Loucy (cell line): ENCODE measurements around the gene FRAS1.
A peak's percentile ranks its signal among the peaks of the same experiment; 100 is the strongest.

Experiments used
- H2AFZ ChIP-seq: fragments of 200-600 bp; sonication (generic); 2 replicates; pipeline ENCODE4 v1.6.0; 2016; ENCODE audit warnings: antibody characterized with exemption, mild to moderate bottlenecking, low read length, moderate library complexity
- H3F3A ChIP-seq: fragments of 200-600 bp; 2 replicates; pipeline ENCODE4 v1.6.0; 2016; ENCODE audit warnings: antibody characterized with exemption, low read depth, mild to moderate bottlenecking
- H3K27me3 ChIP-seq: fragments of 200-600 bp; sonication (generic); 2 replicates; pipeline ENCODE4 v1.6.1; 2014; ENCODE audit warnings: low read length, mild to moderate bottlenecking; ENCODE audit not compliant: insufficient read depth, poor library complexity, severe bottlenecking
- H3K36me3 ChIP-seq: fragments of 200-600 bp; sonication (generic); 2 replicates; pipeline ENCODE4 v1.6.1; 2016; ENCODE audit warnings: low read length; ENCODE audit not compliant: insufficient read depth
- H3K4me1 ChIP-seq: fragments of 200-600 bp; sonication (generic); 2 replicates; pipeline ENCODE4 v1.5.1; 2014; ENCODE audit warnings: low read length, mild to moderate bottlenecking; ENCODE audit not compliant: insufficient read depth, poor library complexity, severe bottlenecking
- H3K4me2 ChIP-seq: fragments of 200-600 bp; sonication (generic); 2 replicates; pipeline ENCODE4 v1.6.0; 2014; ENCODE audit warnings: antibody characterized with exemption, low read length, low read depth, mild to moderate bottlenecking; ENCODE audit not compliant: poor library complexity, severe bottlenecking
- H3K4me3 ChIP-seq: fragments of 200-600 bp; sonication (generic); 2 replicates; pipeline ENCODE4 v1.5.1; 2014; ENCODE audit warnings: low read length, mild to moderate bottlenecking, mixed read lengths; ENCODE audit not compliant: poor library complexity, severe bottlenecking
- H3K79me2 ChIP-seq: fragments of 200-600 bp; sonication (generic); 2 replicates; pipeline ENCODE4 v1.6.1; 2014; ENCODE audit warnings: low read length; ENCODE audit not compliant: insufficient read depth
- H3K9ac ChIP-seq: fragments of 200-600 bp; sonication (generic); 2 replicates; pipeline ENCODE4 v1.6.0; 2014; ENCODE audit warnings: mild to moderate bottlenecking, low read depth, low read length, moderate library complexity; ENCODE audit not compliant: poor library complexity, severe bottlenecking
- H3K9me2 ChIP-seq: fragments of 200-600 bp; sonication (generic); replicated peaks from 2 replicates; pipeline ENCODE4 v1.6.1; 2016; ENCODE audit warnings: low read depth, low read length, mixed read lengths
- H3K9me3 ChIP-seq: fragments of 200-600 bp; sonication (generic); 2 replicates; pipeline ENCODE4 v1.6.1; 2014; ENCODE audit warnings: mild to moderate bottlenecking, antibody characterized with exemption, low read length, low read depth; ENCODE audit not compliant: insufficient read depth
- H4K20me1 ChIP-seq: fragments of 200-600 bp; sonication (generic); 2 replicates; pipeline ENCODE4 v1.6.0; 2014; ENCODE audit warnings: antibody characterized with exemption, low read length, mild to moderate bottlenecking; ENCODE audit not compliant: insufficient read depth, poor library complexity, severe bottlenecking
- EZH2phosphoT487 ChIP-seq: fragments of 200-600 bp; IDR thresholded peaks from 2 replicates; pipeline ENCODE4 v1.6.1; 2018; ENCODE audit warnings: antibody characterized with exemption, mild to moderate bottlenecking, moderate library complexity, borderline replicate concordance
- TF ChIP-seq, protein P1 (sequence below): fragments of 200-600 bp; sonication (generic); conservative IDR thresholded peaks from 2 replicates; pipeline ENCODE4 v1.5.1; 2014; ENCODE audit warnings: mild to moderate bottlenecking, antibody characterized with exemption, low read length

FRAS1 gene

DNA sequence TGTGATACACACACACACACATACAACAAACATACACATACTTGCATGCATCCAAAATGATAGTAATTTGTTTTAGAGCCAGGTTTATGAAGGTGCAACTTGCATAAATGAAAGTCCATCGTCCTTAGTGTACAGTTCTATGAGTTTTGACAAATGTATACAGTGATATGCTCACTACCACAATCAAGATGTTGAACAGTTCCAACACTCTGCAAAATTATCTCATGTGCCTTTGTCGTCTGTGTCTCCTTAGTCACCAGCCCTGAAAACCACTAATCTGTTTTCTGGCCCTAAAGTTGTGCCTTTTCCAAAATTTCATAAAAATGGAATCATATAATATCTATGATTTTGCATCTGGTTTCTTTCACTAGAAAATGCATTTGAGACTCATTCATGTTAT lies 426.7 kb downstream of the FRAS1 start:
- TF ChIP-seq, protein P1, sequence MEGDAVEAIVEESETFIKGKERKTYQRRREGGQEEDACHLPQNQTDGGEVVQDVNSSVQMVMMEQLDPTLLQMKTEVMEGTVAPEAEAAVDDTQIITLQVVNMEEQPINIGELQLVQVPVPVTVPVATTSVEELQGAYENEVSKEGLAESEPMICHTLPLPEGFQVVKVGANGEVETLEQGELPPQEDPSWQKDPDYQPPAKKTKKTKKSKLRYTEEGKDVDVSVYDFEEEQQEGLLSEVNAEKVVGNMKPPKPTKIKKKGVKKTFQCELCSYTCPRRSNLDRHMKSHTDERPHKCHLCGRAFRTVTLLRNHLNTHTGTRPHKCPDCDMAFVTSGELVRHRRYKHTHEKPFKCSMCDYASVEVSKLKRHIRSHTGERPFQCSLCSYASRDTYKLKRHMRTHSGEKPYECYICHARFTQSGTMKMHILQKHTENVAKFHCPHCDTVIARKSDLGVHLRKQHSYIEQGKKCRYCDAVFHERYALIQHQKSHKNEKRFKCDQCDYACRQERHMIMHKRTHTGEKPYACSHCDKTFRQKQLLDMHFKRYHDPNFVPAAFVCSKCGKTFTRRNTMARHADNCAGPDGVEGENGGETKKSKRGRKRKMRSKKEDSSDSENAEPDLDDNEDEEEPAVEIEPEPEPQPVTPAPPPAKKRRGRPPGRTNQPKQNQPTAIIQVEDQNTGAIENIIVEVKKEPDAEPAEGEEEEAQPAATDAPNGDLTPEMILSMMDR, result no peak
- TF ChIP-seq EZH2phosphoT487, result no peak
- Histone ChIP-seq H3F3A (no peaks in the 10 kb centered on the region), H3K27me3 (no peaks in the 10 kb centered on the region), H3K4me3 (no peak overlapping the region), H3K36me3 (no peaks in the 10 kb centered on the region), H3K79me2 (no peaks in the 10 kb centered on the region), H3K4me2 (no peak overlapping the region), H4K20me1 (no peaks in the 10 kb centered on the region), H3K9ac (no peak overlapping the region), H2AFZ (no peak overlapping the region), H3K4me1 (peaks cover 38% of the 10 kb centered on the region), H3K9me3 (no peaks in the 10 kb centered on the region), H3K9me2 (no peaks in the 10 kb centered on the region)

DNA sequence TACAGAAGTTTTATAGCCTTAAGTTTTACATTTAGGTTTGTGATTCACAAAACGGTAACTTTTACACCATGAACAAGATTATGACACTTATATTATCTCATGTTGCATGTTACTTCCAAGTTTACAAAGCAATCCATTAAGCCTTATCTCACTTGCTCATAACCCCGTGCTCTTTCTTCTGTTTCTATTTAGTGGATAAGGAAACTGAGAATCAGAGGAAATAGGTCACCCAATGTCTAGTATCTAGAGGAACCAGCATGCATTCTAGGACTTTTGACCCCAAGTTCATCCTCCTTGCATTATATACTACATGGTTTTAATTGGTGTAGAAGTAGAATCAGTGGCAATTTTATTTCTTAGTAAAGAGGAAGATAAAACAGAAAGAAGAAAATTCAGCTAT lies 427.5 kb downstream of the FRAS1 start:
- H4K20me1 ChIP-seq, result no peaks in the 10 kb centered on the region
- no peak for TF ChIP-seq EZH2phosphoT487
- TF ChIP-seq, protein P1, result no peak
- no peak overlapping the region for H3K9ac ChIP-seq
- H3K9me3 ChIP-seq, result no peaks in the 10 kb centered on the region
- H3K4me1 ChIP-seq, result peaks cover 33% of the 10 kb centered on the region
- no peaks in the 10 kb centered on the region for H3K36me3 ChIP-seq
- H3K9me2 ChIP-seq, result no peaks in the 10 kb centered on the region
- no peak overlapping the region for H3K4me3 ChIP-seq
- no peaks in the 10 kb centered on the region for H3F3A ChIP-seq
- no peaks in the 10 kb centered on the region for H3K27me3 ChIP-seq
- no peaks in the 10 kb centered on the region for H3K79me2 ChIP-seq
- no peak overlapping the region for H2AFZ ChIP-seq
- H3K4me2 ChIP-seq, result peak overlapping the region; percentile 28

DNA sequence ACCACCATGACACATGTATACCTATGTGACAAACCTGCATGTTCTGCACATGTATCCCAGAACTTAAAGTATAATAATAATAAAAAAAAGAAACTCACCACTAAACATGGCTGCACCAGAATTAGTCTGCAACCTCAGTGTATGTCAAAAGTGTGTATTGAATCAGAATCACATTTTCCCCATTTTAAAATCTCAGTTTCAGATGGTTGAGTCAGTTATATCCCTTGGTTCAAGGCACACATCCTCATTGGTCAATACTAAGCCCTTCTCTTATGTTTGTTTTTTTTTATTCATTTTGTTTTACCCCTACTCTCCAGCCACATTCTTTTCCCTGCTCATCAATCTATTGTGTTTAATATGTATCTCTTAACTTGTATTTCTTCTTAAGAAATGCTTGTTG lies 436.6 kb downstream of the FRAS1 start:
- H3K79me2 ChIP-seq, result no peaks in the 10 kb centered on the region
- H2AFZ ChIP-seq, result no peak overlapping the region
- TF ChIP-seq, protein P1, result no peak
- TF ChIP-seq EZH2phosphoT487, result no peak

More for the DNA sequence above, 436.6 kb downstream of the FRAS1 start:
- H3K4me3 ChIP-seq, result no peak overlapping the region
- H3K9me2 ChIP-seq, result no peaks in the 10 kb centered on the region
- H3F3A ChIP-seq, result no peaks in the 10 kb centered on the region
- H3K9ac ChIP-seq, result no peak overlapping the region
- no peak overlapping the region for H3K4me2 ChIP-seq
- H4K20me1 ChIP-seq, result no peaks in the 10 kb centered on the region
- H3K9me3 ChIP-seq, result no peaks in the 10 kb centered on the region
- no peaks in the 10 kb centered on the region for H3K36me3 ChIP-seq
- no peaks in the 10 kb centered on the region for H3K4me1 ChIP-seq
- H3K27me3 ChIP-seq, result no peaks in the 10 kb centered on the region
